Tibial artery (tissue), 4 donors: ENCODE results near the gene AURKB.

Experiments
- DNase-seq, 2 donors: peaks; one replicate each; pipeline ENCODE4 v3.0.0-alpha.2; 2019
- H3K27ac ChIP-seq, 2 donors: fragments of 200-600 bp; sonication (generic) in 1 of 2; 1 replicate in 1 of 2; 2 replicates in 1 of 2; pipeline ENCODE4 v1.5.1; 2018 to 2019; ENCODE audit warnings: mild to moderate bottlenecking in 1 of 2
- H3K27me3 ChIP-seq, 2 donors: fragments of 200-600 bp; sonication (generic) in 1 of 2; one replicate each; pipeline versions ENCODE4 v1.5.1 to v1.6.0; 2016 to 2019
- H3K36me3 ChIP-seq, 3 donors: fragments of 200-600 bp; sonication (generic) in 2 of 3; one replicate each; pipeline ENCODE4 v1.5.1; 2016 to 2019; ENCODE audit warnings: mild to moderate bottlenecking in 2 of 3
- H3K4me1 ChIP-seq, 4 donors: fragments of 200-600 bp; sonication (generic) in 2 of 4; 1 replicate in 3 of 4; 2 replicates in 1 of 4; pipeline ENCODE4 v1.5.1; 2016 to 2019
- H3K4me3 ChIP-seq, 2 donors: fragments of 200-600 bp; sonication (generic) in 1 of 2; 1 replicate in 1 of 2; 2 replicates in 1 of 2; pipeline ENCODE4 v1.5.1; 2018 to 2019; ENCODE audit warnings: mild to moderate bottlenecking in 2 of 2
- H3K9me3 ChIP-seq, 3 donors: fragments of 200-600 bp; sonication (generic) in 1 of 3; one replicate each; pipeline ENCODE4 v1.5.1; 2016 to 2019
- CTCF ChIP-seq, 2 experiments: fragments of 200-600 bp in 1 of 2; fragments of 450-650 bp in 1 of 2; IDR thresholded peaks; one replicate each; pipeline ENCODE4 v1.5.1; 2017 to 2019; ENCODE audit warnings: antibody characterized with exemption in 2 of 2, mild to moderate bottlenecking in 1 of 2, moderate library complexity in 1 of 2
- intact Hi-C: fragments of 100-400 bp; cut with DNase I; formaldehyde crosslinking; loops from one replicate; pipeline ENCODE4 v1.15.0; 2023; ENCODE audit warnings: low total_unique reads

Gene AURKB

GRCh38 chr17:8225813-8226535 is 15.6 kb upstream of the AURKB start:
- Histone ChIP-seq H3K4me3 (peak overlapping the region; percentile 30 to 42), H3K4me1 (peaks cover 0 to 36% (median 14%) of the 10 kb centered on the region in 4 donors), H3K36me3 (peaks cover 36 to 38% (median 37%) of the 10 kb centered on the region in 3 donors), H3K9me3 (no peaks in the 10 kb centered on the region), H3K27me3 (no peaks in the 10 kb centered on the region), H3K27ac (peak overlapping the region; percentile 46 to 65)
- intact Hi-C loops = no loop called here
- no peak for TF ChIP-seq CTCF (IDR thresholded peaks at IDR 0.05)
- DNase-seq = peak; percentile 60 to 75

- Histone ChIP-seq H3K27me3 (no peaks in the 10 kb centered on the region), H3K36me3 (peaks cover 27 to 29% (median 29%) of the 10 kb centered on the region in 3 donors), H3K4me1 (peaks cover 0 to 36% (median 15%) of the 10 kb centered on the region in 4 donors), H3K4me3 (no peak overlapping the region), H3K9me3 (no peaks in the 10 kb centered on the region), H3K27ac (peak overlapping the region; percentile 46 to 99)
- intact Hi-C loops = no loop called here
- TF ChIP-seq CTCF (IDR thresholded peaks at IDR 0.05) = no peak
- no peak for DNase-seq
Measured at GRCh38 chr17:8224891-8225812, 14.8 kb upstream of the AURKB start.

GRCh38 chr17:8223356-8224126 is 13.2 kb upstream of the AURKB start:
- Histone ChIP-seq H3K27me3 (no peaks in the 10 kb centered on the region), H3K27ac (peak overlapping the region; percentile 96 to 99), H3K4me3 (peak overlapping the region; percentile 64 to 69), H3K9me3 (no peaks in the 10 kb centered on the region), H3K36me3 (peaks cover 11 to 13% (median 13%) of the 10 kb centered on the region in 3 donors), H3K4me1 (peaks cover 0 to 36% (median 16%) of the 10 kb centered on the region in 4 donors)
- TF ChIP-seq CTCF (IDR thresholded peaks at IDR 0.05) = no peak
- intact Hi-C loops = no loop called here
- DNase-seq = peak; percentile 69 to 85

GRCh38 chr17:8222630-8223355 is 12.4 kb upstream of the AURKB start:
- H3K9me3 ChIP-seq = no peaks in the 10 kb centered on the region

More at GRCh38 chr17:8222630-8223355, 12.4 kb upstream of the AURKB start:
- intact Hi-C loops = loop anchor here (1.0 kb wide), 1 partner anchor 36 kb away; no protein-coding TSS in a partner anchor
- peaks cover 4 to 6% (median 5%) of the 10 kb centered on the region in 3 donors for H3K36me3 ChIP-seq
- TF ChIP-seq CTCF (IDR thresholded peaks at IDR 0.05) = no peak
- peak; percentile 95 to 98 for DNase-seq
- H3K27me3 ChIP-seq = no peaks in the 10 kb centered on the region
- H3K4me1 ChIP-seq = peaks cover 0 to 36% (median 16%) of the 10 kb centered on the region in 4 donors
- H3K27ac ChIP-seq = peak overlapping the region; percentile 96 to 99
- peak overlapping the region; percentile 64 to 69 for H3K4me3 ChIP-seq
